NAMALWA (cell line): ENCODE data around the gene CNTNAP4.

Experiments used
- DNase-seq: peaks from one replicate; pipeline ENCODE4 v3.0.0-alpha.2; 2015; ENCODE audit warnings: low spot score

Gene CNTNAP4

GRCh38 chr16:76490036-76490639, 212.9 kb downstream of the CNTNAP4 start:
- no peak for DNase-seq

GRCh38 chr16:76500006-76500405, 222.8 kb downstream of the CNTNAP4 start:
- DNase-seq: no peak

- DNase-seq: no peak
Observed at GRCh38 chr16:76502063-76502462, 224.9 kb downstream of the CNTNAP4 start.

GRCh38 chr16:76502555-76502954, 225.4 kb downstream of the CNTNAP4 start:
- no peak for DNase-seq

DNA sequence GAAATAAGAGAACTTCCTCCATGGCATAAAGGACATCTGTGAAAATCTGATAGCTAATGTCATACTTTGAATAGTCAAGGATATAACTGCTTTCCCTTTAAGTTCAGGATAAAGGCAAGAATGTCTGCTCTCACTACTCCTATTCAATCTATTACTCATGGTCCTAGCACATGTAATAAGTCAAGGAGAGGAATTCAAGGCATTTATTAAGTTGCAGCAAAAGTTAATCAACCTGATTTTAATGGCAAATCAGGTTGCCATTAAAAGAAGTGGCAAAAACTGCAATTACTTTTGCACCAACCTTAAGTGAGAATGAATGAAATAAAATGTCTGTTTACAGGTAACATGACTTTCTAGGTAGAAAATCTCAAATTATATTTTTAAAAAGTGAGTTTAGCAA, 225.9 kb downstream of the CNTNAP4 start:
- DNase-seq: no peak

GRCh38 chr16:76511203-76511602, 234.0 kb downstream of the CNTNAP4 start:
- DNase-seq: peak; percentile 68

- DNase-seq: no peak
Observed at GRCh38 chr16:76518781-76519180, 241.6 kb downstream of the CNTNAP4 start.

- no peak for DNase-seq
Observed at GRCh38 chr16:76524356-76524755, 247.2 kb downstream of the CNTNAP4 start.

GRCh38 chr16:76524769-76525168, 247.6 kb downstream of the CNTNAP4 start:
- DNase-seq: no peak

GRCh38 chr16:76527244-76527643, 250.0 kb downstream of the CNTNAP4 start:
- no peak for DNase-seq

- DNase-seq: no peak
Observed at GRCh38 chr16:76529120-76529519, 251.9 kb downstream of the CNTNAP4 start.

DNA sequence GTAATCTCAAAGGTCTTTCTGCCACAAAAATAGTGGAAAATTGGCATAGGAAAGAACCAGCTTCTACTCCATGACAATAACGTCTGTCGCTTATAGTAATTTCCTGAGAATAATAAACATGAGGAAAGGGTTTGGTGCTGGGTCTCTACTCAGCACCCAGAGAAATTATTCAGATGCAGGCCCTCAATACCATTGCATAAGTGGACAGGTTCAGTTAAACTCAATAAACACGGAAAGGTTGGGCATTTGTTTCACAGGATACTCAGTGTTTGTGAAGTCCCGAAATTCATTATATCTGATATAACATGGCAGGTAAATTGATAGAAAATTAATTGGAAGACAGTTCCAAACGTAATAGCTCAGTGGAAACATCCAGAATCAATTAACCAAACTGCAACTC, 254.0 kb downstream of the CNTNAP4 start:
- DNase-seq: no peak

GRCh38 chr16:76532188-76532973, 255.2 kb downstream of the CNTNAP4 start:
- DNase-seq: no peak

GRCh38 chr16:76539609-76540008, 262.4 kb downstream of the CNTNAP4 start:
- DNase-seq: no peak

DNA sequence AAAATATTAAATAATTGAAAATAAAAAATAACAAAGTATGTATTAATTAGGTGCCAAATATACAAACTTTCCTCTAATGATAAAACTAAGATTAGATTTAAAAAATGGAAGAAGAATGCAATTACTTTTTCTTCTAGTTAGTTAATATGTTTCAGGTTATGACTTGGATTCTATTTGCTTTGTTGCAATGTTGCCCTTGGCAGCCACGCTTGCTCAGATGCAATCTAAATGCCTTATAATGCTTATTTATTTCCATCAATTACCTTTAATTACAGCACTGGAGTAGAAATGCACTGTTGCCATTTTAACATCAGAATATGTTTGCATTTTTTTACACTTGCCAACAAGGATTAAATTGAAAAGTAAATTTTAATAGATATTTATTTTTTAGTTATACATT, 263.9 kb downstream of the CNTNAP4 start:
- no peak for DNase-seq

GRCh38 chr16:76565542-76565941, 288.3 kb downstream of the CNTNAP4 start:
- DNase-seq: no peak

DNA sequence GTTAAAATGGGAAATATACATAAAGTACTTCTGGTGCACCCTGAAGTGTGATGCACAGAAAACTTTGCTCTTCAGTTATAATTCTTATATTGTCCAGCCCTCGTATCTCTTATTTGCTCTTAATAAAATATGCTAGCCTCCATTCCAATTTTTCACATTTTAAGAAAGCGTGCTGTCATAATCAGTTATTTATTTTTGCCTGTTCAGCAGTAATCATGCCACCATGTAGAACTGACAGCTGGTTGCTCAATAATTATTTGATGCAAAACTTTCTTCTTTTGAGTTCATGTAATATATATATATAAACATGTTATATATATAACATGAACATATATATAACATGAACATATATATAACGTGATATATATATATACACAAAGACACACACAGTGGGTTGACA, 294.6 kb downstream of the CNTNAP4 start:
- DNase-seq: no peak

DNA sequence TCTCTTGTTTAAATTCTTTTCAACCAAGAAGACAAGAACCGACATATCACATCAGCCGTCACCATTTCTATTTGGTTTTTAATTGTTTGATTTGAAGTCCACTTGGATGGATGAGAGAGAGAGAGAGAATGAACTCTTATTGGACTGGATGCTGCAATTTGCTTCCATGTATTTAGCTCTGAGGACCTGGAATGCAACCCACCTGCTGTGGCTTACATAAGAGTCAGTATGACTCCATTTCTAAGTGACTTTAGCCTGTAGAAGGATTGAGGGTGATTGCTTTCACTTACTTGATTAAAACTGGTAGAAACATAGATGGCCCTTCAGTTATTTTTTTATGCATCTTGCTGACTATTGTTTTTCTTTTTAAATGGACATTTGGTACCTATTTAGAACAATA, 296.1 kb downstream of the CNTNAP4 start:
- DNase-seq: no peak

DNA sequence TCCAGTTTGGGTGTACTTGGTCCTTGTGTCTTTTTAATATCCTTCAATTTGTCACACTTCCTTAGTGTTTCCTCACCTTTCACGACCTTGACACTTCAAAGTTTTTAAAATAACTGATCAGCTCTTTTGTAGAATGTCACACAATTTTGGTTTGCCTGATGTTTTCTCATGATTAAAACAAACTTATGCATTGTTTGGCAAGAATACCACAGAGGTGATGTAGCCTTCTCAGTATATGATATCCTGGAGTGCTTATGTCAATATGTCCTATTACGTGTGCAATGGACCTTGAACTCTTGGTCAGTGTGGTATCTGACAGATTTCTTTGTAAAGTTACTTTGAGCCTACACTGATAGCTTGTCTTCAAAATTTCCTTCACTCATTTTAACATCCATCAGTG, 297.4 kb downstream of the CNTNAP4 start:
- no peak for DNase-seq

DNA sequence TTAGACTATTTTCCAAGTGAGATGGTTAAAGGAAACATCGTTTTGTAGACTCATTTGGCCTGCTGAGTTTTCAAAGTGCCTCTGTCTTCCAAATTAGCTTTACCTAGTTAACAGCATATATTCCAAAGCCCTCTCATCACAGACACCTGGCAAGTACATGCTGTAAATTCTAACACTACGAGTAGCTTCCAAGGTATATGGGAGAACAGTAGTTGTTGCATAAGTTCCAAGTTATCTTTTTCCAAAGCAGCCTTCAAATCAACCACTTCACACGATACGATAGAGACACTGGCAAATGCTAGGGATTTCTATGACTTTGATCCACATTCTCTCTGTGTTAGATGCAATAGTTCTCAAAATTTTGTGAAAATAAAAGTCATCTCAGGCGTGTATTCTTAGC, 299.3 kb downstream of the CNTNAP4 start:
- no peak for DNase-seq

GRCh38 chr16:76577003-76577402, 299.8 kb downstream of the CNTNAP4 start:
- DNase-seq: peak; percentile 10

DNA sequence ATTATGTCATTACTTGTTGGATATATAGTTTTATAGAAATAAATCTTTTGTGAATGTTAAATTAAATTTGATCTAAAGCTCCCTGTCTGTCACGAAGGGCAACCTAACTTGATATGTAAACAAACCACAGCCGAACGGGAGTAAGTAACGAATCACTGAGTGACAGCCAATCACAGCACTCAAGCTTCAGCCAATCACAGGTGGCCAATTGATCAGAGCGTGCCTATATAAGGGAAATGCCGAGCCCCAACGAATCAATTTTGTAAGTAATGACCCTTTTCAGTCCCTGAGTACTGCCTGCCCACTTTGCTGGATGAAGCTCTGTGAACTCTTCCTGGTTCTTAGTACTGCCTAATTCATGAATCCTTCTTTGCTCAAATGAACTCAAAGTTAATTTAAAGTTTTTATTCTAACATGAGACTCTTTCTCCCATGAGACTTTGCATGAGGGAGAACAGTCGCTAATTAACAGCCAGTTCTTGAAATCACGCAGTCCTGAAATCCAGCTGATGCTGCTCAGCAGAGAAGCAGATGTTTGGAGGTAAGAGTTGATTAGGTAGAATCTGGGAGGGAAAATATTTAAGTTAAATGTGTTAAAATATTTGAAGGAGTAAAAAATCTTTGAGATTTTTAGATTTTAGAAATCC, 302.2 kb downstream of the CNTNAP4 start:
- DNase-seq: no peak

- DNase-seq: no peak
Observed at GRCh38 chr16:76583466-76583865, 306.3 kb downstream of the CNTNAP4 start.
